Activated CD4-positive, alpha-beta T cell treated with anti-CD3 and anti-CD28 coated beads, Interleukin-2, amount 50 U/mL, for 1 hour (primary cell): ENCODE measurements around the gene SUGCT.

Experiments
- DNase-seq: peaks from one replicate; pipeline ENCODE4 v3.0.0-alpha.2; 2020

The SUGCT gene

GRCh38 chr7:40753455-40753854 is 618.6 kb downstream of the SUGCT start:
- DNase-seq = no peak

DNA sequence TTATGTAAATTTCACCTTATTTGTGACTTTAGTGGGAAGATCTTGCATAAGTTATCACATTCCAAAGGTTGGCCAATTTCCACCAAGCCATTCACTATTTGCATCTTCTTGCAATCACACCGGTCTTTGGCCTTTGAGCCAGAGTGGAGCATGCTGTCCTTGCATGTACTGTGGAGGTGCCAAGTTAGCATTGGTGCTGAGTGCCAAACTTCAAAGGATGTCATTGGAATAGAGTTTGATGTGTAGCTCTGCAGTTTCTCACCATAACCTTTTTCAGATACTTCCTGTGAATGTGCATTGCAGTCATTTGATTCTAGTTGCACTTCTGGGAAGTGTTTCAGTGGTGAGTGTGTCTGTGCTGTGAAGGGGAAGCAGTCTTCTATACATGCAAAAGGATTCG is 620.6 kb downstream of the SUGCT start:
- no peak for DNase-seq

- no peak for DNase-seq
Observed at GRCh38 chr7:40757109-40757508, 622.3 kb downstream of the SUGCT start.

DNA sequence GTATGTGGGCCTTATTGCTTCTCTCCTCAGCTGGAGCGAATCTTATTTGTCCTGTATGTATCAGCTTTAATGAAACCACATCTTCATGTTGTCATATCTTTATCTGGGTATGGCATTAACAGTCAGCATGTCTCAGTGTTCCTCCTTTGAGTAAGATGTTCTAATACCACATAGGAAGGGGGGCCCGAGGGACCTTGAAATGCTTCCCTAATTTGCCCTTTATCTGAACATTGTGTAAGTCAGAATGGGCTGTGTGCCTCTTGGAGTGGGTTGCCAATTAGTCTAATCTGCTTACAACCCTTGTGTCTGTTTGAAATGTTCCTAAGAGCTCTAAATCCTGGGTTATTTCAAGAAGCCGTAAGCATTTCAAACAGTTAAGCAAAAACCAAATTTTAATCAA is 623.8 kb downstream of the SUGCT start:
- no peak for DNase-seq

- no peak for DNase-seq
Observed at GRCh38 chr7:40760293-40760964, 625.6 kb downstream of the SUGCT start.

GRCh38 chr7:40760987-40761386 is 626.2 kb downstream of the SUGCT start:
- DNase-seq = no peak

DNA sequence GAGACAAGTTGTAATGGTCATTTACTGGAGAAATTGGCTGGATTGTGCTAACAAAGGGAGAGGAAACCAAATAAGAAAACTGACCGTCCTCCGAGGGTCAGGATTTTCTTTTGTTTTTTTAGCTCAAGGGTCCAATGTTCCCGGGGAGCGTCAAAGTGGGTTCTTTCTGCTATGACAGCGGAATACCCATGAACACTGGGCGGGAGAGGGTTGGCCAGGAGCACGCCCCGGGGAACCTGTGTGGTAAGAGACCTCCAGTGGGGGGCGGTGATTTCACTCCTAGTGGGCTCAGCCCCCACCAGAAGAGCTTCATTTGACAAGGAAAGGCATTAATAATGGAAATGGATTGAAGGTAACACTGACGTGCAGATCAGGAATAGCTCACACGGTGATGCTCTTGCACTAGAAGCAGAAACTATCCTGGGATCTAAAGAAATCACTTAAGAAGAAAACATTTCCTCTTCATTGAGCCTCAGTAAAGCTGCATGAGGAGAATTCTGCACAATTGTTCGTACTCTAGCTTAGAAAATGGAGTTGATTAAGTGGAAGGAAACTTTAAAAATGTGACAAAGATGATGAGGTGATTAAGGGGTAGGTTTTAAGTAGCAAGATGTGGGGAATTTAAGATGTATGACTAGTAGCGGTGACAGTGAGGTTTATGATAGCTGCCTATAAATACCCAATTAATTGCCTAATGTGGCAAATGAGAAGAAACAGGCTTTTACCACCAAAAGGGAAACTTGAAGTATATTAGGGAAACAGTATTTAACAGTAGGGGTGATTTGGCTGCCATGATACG is 627.2 kb downstream of the SUGCT start:
- no peak for DNase-seq

DNA sequence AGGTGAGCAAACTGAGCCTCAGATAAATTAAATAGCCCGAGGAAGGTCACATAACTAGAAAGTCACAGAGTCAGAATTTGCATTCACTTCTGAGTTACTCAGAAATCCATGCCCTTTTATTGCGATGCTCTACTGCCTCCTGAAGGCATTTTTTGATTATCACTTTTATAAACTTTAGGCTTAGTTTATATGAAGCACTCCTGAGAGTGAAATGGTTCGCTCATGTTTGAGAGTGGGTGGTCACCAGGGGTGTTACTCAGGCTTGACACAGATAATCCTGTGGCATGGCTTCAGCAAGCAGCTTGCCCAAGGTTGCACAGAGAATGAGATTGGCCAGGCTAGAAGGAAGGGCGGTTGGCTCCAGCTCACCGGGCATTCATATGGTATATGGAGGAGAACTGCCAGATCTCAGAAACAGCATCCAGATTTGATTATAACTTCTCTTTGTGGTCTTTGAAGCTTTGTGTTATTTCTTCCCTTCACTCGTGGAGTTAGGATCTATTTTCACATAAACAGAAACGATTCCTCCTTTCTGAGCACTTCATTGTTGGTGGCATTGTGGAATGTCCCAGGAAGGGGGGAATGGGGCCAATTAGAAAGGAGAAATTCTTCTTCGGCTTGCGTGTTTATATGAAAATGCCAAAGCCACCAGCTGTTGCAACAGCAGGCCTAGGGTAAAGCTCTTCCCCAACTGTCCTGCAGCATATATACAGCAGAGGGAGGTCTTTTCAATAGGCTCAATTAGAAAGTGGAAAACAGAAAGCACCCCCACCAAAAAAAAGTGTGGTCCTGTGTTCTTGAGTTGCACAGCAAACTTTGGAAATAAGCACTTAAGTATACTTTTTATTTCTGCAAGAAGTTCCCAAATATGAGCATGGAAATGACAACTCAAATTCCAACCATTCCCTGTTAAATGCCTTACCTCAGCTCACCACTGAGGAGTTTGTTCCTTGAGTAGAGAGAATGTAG is 628.8 kb downstream of the SUGCT start:
- no peak for DNase-seq

- no peak for DNase-seq
Observed at GRCh38 chr7:40765639-40766038, 630.8 kb downstream of the SUGCT start.

GRCh38 chr7:40772096-40772495 is 637.3 kb downstream of the SUGCT start:
- no peak for DNase-seq

DNA sequence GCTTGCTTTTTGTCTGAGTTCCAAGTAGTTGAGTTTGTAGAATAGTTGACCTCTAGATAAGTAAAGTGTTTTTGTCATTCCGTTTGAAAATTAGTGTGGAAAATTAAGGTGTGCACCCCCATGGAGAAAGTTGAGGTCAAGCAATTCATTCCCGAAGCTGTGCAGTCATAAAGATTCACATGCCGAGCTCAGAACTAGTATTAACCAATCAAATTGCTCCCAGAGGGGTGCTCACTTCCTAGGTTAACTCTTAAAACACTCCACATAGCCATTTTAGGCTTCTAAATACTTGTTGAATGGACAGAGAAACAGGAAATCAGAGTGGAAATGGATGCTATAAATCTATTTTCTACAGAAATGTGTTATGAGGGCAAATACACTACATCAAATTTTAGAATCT is 638.9 kb downstream of the SUGCT start:
- no peak for DNase-seq

DNA sequence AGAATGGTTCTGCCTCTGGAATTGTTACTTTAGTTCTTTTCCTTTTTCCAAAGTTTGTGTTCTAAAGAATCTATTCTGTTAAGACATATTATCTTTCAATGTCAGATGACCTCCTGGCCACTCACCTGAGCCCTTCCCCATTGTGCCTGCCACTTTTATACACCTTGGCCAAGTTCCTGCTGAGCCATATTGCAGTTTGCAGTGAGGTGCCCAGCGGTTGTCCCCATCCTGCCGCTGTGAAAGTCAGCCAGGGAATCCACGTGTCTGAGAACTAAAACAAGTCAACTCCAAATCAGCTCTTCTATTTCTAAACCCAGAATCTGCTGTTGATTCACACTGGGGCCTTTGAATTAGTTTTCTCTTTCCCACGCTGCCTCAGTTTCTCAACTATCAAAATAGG is 641.1 kb downstream of the SUGCT start:
- DNase-seq = no peak

- no peak for DNase-seq
Observed at GRCh38 chr7:40777730-40778312, 643.0 kb downstream of the SUGCT start.

- DNase-seq = no peak
Observed at GRCh38 chr7:40780460-40780859, 645.7 kb downstream of the SUGCT start.

DNA sequence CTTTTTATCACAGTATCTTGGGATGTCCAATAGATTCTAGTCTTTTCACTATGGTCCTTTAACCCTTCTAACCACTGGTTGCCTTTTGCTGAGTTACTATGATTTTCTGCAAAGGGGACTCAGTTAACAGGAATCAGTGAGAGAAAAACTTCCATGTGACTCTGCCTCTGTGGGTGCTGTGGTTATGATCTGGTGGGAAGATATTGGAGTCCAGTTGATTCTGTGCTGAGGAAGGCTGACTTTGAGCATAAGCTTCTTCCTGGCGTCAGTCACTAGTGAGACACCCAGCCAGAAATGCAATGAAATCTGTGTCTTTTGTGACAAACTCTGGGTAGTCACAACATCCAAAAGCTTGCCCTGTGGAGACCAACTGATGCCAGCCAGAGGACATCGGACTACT is 648.0 kb downstream of the SUGCT start:
- DNase-seq = no peak

- DNase-seq = no peak
Observed at GRCh38 chr7:40784176-40784575, 649.4 kb downstream of the SUGCT start.

GRCh38 chr7:40786909-40787308 is 652.1 kb downstream of the SUGCT start:
- DNase-seq = no peak

GRCh38 chr7:40793132-40793531 is 658.3 kb downstream of the SUGCT start:
- DNase-seq = no peak

DNA sequence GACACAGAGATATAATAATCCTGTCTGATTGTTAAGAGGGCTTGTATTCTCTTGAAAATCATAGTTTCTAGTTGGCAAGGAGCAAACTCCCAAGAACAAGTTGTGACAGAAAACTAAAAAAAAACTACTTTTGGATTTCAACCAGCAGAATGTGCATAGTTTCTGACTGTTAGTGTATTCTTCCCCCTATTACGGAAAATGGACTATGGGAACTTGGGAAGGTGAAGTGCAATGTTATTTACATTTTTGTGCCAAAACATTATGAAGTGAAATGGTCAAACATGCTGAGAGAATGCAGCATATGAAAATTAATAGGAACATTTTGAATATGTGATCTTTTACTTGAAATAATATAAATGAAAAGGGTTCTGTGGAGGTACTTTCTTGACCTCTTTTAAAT is 660.8 kb downstream of the SUGCT start:
- no peak for DNase-seq

DNA sequence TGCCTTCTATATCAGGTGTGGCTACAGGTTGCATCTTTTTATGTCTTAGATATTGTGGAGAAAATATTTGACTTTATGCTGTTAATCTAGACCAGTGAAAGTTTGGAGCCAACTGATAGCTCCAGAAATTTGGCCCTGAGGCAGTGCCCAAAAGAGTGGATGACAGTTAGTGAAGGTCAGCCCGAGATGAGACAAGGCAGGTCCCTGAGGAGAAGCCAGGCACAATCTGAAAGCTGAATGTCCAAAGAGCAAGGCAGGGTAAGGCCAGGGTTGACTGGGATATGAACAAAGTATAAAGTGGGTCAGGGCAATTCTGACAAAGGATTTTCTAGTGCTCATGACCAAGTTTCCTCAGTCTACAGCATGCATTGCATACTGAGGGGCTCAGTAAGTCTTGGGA is 661.9 kb downstream of the SUGCT start:
- no peak for DNase-seq

- no peak for DNase-seq
Observed at GRCh38 chr7:40798613-40799012, 663.8 kb downstream of the SUGCT start.

GRCh38 chr7:40799493-40800403 is 664.9 kb downstream of the SUGCT start:
- no peak for DNase-seq
